ENCODE results near the gene ANKFY1.

ANKFY1 gene

DNA sequence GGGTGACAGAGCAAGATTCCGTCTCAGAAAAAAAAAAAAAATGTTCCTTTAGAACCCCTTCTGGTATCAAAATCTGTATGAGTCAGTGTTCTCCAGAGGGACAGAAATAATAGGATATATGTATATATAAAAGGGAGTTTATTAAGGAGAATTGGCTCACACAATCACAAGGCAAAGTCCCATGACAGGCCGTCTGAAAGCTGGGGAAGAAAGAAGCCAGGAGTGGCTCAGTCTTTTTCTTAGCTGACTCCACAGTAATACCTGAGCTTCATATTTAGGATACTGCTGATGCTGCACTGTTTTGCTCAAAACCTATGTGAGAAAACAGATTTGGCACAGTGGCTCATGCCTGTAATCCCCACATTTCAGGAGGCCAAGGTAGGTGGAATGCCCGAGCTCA is 143.4 kb downstream of the ANKFY1 start:
- no peak overlapping the region for H3K27ac ChIP-seq
- TF ChIP-seq ZFX (IDR thresholded peaks at IDR 0.05; ENCODE audit: borderline replicate concordance): no peak
- TF ChIP-seq, protein P1, sequence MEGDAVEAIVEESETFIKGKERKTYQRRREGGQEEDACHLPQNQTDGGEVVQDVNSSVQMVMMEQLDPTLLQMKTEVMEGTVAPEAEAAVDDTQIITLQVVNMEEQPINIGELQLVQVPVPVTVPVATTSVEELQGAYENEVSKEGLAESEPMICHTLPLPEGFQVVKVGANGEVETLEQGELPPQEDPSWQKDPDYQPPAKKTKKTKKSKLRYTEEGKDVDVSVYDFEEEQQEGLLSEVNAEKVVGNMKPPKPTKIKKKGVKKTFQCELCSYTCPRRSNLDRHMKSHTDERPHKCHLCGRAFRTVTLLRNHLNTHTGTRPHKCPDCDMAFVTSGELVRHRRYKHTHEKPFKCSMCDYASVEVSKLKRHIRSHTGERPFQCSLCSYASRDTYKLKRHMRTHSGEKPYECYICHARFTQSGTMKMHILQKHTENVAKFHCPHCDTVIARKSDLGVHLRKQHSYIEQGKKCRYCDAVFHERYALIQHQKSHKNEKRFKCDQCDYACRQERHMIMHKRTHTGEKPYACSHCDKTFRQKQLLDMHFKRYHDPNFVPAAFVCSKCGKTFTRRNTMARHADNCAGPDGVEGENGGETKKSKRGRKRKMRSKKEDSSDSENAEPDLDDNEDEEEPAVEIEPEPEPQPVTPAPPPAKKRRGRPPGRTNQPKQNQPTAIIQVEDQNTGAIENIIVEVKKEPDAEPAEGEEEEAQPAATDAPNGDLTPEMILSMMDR (IDR thresholded peaks at IDR 0.05): no peak

DNA sequence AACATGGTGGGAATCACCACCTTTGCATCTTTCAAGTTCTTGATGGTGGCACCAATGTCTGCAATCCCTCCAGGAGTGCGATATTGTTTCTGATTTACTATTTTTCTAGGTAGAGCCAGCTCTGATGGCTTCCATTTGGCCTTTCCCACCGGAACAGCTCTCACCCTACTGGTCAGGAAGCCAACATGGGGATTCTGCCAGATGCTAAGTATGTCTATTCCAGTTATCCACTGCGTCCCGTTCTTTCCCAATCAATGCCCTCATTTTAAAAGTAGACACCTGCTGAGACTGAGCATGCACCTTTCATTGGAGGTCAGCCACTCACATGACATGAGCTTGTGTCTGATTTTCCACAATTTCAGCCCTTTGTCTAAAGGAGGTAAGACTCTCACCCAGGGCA is 144.5 kb downstream of the ANKFY1 start:
- no peak for TF ChIP-seq ZFX (IDR thresholded peaks at IDR 0.05; ENCODE audit: borderline replicate concordance)
- TF ChIP-seq, protein P1 (IDR thresholded peaks at IDR 0.05): no peak
- H3K27ac ChIP-seq: no peak overlapping the region

DNA sequence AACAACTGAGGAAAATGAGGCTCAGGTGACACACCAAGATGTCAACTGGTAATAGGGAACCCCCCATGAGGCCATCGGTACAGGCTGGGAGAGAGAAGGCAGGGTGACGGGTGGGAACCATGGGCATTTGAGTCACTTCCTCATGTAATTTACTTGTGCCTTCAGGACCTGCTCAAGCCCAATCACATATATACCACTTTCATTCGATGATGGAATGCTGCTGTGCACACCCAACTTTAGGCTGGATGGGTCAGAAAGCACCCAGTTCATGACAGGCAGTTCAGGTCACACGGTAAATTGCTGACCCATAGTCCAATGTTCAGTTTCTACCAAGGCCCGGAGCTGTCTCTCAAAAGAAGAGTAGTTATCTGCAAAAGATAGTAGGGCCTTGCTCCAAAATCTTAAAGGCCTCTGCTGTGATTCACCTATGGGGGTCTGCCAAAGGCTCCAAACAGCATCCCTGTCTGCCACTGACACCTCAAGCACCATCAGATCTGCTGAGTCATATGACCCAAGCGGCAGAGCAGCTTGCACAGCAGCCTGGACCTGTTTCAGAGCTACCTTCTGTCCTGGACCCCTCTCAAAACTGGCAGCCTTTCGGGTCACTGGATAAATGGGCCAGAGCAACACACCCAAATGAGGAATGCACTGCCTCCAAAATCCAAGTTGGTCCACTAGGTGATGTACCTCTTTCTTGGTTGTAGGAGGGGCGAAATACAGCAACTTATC is 145.6 kb downstream of the ANKFY1 start:
- no peak overlapping the region for H3K27ac ChIP-seq
- TF ChIP-seq, protein P1 (IDR thresholded peaks at IDR 0.05): no peak
- TF ChIP-seq ZFX (IDR thresholded peaks at IDR 0.05; ENCODE audit: borderline replicate concordance): no peak

DNA sequence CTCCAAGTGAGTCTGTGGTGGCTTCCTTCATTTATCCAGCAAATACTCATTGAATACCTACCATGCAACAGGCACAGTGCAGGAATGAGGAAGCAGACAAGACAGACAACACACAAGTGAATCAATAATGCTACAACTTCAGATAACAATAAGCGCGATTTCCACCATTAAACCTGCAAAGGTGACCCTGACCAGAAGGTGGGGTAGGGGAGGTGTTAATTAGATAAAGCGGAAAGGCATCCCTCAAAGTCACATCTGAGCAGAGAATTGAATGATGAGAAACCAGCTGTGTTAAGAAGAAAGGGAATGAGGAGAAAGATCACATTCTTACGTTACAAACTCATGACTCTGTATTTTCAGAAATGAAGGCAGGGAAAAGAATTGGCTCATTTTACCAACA is 147.3 kb downstream of the ANKFY1 start:
- TF ChIP-seq, protein P1 (IDR thresholded peaks at IDR 0.05): no peak
- TF ChIP-seq ZFX (IDR thresholded peaks at IDR 0.05; ENCODE audit: borderline replicate concordance): no peak
- H3K27ac ChIP-seq: no peak overlapping the region

Measured in 22Rv1 (cell line).